IPS DF 4.7 (cell line): ENCODE results near the gene RNF223.

Experiments
- DNase-seq: peaks from one replicate; pipeline ENCODE4 v3.0.0-alpha.2; 2013; ENCODE audit warnings: low spot score; ENCODE audit errors: extremely low read depth

RNF223 gene

GRCh38 chr1:1046243-1046642, 27.9 kb downstream of the RNF223 start:
- DNase-seq, result no peak

DNA sequence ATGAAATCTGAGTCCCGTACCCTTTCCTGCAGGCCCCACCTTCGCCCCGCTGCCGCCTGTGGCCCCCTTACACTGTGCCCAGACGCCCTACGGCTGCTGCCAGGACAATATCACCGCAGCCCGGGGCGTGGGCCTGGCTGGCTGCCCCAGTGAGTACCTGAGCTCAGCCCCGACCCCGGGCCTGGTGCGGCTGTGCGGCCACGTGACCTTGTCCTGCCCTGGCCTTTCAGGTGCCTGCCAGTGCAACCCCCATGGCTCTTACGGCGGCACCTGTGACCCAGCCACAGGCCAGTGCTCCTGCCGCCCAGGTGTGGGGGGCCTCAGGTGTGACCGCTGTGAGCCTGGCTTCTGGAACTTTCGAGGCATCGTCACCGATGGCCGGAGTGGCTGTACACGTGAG, 29.0 kb downstream of the RNF223 start:
- DNase-seq, result no peak

DNA sequence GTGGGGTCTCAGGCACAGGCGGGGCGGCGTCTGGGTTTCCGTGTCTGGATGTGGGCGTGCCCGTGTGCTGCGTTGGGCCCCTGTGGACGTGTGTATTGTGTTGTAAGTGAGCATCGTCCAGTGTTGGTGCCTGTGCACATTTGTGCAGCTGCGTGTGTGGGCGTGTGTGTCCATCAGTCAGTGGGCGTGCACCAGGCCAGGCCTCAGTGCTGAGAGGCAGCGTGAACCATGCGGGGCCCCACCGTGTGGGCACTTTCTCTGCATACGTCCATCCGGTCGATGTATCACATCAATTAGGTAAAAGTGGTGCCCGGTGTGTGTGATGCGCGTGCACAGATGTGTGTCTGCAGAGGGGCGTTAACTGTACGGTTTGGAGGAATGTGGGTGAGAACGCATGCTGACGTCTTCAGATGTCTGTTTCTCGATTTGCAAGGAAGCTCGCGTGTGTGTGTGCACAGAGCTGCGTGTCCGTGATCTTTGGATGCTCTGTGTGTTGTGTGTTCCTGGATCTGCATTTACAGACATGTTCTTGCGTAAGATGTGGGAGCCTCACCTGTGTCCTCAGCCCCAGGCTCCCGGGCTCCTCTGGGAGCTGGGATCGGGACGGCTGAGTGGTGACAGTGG, 29.5 kb downstream of the RNF223 start:
- no peak for DNase-seq

GRCh38 chr1:1043921-1044320, 30.2 kb downstream of the RNF223 start:
- DNase-seq, result no peak

GRCh38 chr1:1043411-1043810, 30.7 kb downstream of the RNF223 start:
- no peak for DNase-seq

- no peak for DNase-seq
These were observed 31.3 kb downstream of the RNF223 start for GRCh38 chr1:1042835-1043234.

GRCh38 chr1:1041873-1042272, 32.2 kb downstream of the RNF223 start:
- DNase-seq, result no peak

GRCh38 chr1:1041092-1041523, 33.0 kb downstream of the RNF223 start:
- DNase-seq, result no peak

DNA sequence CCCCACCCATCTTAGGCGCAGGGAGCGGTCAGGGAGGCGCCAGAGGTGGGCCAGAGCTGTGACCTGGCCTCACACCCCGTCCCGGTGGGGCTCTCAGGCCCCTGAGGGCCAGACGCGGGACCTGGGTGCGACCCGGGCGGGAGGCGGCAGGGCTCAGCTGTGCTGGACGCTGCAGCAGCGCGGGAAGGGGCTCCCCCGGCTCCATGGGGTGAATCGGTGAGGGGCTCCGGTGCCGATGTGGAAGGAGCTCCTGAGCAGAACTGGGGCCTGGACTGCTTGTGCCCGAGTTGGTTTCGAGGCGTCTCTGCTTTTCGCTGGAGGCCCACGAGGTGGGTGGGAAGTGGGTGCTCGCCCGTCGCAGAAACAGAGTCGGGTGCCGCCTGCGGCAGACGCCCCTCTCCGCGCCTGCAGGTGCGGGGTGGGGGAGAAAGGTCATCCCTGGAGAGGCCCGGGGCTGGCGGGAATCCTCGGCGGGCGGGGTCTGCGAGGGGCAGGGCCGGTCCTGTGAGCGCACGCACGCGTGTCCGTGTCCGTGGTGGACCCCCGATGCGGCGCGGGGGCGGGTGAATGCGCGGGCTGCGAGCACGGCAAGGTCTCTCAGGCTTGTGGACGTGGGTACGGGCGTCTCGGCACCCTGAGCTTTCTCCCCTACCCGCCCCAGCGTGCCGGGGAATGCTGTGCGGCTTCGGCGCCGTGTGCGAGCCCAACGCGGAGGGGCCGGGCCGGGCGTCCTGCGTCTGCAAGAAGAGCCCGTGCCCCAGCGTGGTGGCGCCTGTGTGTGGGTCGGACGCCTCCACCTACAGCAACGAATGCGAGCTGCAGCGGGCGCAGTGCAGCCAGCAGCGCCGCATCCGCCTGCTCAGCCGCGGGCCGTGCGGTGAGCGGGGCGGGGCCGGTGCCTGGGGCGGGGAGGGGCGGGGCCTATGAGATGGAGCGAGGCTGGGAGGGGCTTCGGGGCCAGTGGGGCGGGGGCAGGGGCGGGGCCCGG, 33.8 kb downstream of the RNF223 start:
- DNase-seq, result no peak

DNA sequence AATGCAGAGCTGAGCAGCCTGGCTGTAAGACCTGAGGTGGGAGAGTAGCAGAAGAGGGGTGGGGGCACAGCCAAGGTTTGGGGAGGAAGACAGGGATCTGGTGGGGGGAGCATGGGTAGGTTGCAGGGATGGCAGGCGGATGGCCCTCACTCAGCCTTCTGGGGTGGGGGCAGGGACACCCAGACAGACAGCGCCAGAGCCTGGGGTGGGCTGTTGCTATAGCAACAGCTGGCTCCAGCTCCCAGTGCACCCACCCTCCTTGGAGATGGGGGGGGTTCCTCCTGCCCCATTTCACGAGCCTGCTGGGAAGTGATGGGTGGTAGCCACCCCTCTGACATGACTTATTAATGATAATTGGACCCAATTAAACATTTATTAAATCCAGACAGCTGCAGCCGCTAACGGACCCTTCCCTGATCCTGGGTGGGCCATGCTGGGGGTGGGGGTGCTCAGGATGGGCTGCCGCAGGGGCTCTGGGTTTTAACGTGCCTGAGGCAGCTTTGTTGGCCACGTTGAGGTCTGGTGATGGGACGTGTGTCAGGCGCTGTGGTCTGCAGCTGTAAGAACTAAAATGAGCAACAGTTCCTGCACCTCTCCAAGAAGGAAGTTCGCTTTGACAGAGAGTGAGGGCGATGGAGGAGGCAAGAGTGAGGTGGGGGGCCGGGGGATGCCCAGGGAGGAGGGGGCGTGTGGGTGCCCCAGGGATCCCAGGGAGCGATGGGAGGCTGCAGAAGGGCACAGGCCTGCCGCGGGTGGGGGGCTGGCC, 34.8 kb downstream of the RNF223 start:
- DNase-seq, result no peak

DNA sequence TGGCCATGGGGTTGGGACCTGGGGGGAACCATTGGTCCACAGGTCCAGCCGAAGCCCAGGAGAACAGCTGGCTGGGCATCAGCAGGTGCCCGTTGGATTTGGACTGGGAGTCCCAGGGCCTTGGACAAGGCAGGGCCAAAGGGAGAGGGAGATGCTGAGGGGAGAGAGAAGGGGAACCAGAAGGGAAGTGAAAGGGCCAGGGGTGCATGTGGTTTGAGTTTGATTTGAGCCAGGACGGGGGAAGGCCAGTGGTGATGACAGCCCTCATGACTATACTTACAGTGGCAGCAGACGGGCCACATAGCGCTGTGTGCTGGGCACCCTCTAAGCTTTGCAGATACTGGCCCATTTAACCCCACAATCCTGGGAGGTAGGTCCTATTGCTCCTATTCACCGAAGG, 35.4 kb downstream of the RNF223 start:
- no peak for DNase-seq

- no peak for DNase-seq
These were observed 36.5 kb downstream of the RNF223 start for GRCh38 chr1:1037366-1038327.

GRCh38 chr1:1035291-1035943, 38.7 kb downstream of the RNF223 start:
- no peak for DNase-seq

- DNase-seq, result no peak
These were observed 39.7 kb downstream of the RNF223 start for GRCh38 chr1:1034439-1034781.

DNA sequence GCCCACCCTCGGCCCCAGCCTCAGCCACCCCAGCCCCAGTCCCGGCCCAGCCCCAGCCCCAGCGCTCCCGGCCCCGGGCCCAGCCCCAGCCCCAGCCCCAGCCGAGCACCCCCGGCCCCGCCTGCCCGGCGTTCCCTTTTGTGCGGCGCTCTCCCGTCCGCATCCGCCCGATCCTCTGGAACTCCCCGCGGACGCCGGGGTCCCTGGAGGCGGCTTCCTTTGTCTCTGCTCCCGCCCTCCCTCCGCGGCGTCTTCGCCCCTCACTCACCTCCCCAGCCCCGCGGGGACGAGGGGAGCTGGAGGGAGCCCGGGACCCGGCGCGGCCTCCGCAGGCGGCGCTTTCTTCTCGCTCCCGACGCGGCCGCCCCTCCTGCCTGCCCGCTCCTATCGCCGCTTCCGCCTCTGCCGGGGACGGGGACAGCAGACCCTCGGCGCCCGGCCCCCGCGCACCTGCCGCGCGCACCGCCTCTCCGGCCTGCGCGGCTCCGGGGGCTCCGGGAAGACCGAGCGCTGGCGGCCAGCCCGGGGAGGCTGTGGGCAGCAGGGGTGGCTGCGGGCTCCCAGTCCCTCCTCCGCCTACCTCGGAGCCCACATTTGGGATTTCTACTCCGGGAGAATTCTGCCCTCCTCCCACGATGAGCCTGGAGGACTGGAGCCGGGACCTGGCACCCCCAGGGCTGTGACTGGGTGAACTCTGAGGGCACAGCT, 40.2 kb downstream of the RNF223 start:
- DNase-seq, result no peak

DNA sequence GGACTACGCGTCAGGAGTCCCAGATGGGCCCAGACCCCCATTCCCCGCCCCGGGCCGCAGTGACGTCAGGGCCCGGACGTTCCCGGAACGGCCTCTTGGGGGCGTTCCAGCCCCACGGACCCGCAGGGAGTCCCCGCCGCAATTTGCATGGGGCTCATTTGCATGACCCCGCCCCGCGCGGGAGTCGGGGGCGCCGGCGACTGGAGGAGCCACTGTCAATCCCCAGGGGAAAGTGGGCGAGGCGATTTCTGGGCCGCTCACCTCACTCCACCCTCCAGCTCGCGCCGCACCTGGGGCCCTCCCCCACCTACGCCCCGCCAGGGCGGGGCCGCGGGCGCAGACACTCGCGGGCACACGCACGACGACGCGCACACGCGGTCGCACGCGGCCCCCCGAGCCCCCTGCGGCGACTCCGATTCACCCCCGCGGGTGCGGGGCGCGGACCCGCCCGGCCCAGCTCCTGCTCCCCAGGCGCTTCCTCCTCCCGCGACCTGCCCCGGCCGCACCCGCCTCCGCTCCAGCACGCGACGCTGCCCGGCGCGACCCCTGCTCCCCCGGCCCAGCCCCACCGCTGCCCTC, 41.0 kb downstream of the RNF223 start:
- no peak for DNase-seq

GRCh38 chr1:1032424-1032823, 41.7 kb downstream of the RNF223 start:
- DNase-seq, result no peak

DNA sequence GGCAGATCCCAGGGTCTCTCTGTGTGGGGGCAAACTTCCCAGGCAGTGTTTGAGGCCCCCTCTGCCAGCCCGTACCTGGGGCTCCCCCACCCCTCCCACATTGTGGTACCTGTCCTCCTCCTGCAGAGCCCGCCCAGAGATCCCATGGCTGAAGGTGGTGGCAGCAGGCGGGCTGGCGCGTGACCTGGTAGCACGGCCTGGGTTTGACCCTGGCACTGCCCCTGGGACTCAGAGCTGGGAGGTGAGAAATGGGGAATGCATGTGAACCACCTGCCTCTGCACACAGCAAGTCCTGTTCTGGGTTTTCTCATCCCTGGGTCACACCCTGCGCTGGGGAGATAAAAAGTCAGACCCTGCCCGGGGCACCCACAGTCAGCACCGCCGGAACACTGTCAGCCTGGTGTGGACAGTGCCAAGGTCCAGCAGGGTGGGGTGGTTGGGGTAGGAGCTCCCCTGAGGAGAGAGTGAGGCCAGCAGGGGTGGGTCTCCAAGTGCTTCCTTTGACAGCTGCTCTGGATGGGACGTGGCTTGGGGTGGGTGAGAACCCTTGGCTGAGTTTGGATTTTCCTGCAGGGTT, 42.4 kb downstream of the RNF223 start:
- DNase-seq, result no peak
